ENCODE measurements around the gene MEGF11.

DNA sequence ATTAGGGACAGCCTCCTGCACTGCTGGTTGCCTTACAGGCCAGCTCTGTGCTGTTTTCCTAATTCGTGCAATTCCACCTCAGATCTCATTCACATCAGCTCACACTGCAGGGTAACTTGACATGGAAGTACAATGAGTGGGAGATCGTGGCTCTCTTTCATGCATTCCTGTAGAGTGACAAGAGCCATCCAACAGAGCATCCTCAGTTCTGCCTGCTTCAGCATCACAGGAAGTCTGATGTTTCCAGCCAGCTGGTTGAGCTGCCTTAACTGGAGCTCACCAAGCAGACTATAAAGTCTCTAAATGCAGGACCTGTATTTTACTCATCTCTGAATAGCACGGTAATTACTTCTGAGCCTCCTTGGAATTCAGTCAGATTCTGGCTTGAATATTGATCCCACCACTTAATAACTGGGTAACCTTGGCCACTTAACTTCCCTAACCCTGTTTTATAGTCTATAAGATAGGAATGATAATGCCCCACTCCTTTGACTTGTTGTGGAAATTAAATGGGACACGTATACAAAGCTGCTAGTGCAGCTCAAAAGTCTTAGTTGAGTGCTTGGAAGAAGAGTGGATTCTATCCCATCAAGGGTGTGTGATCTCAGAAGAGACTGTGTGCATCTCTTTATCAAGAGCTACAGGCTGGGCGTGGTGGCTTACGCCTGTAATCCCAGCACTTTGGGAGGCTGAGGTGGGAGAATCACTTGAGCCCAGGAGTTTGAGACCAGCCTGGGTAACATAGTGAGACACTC lies 38.4 kb upstream of the MEGF11 start:
- TF ChIP-seq CTCF (IDR thresholded peaks at IDR 0.05): no peak
- no peak for TF ChIP-seq POLR2A (IDR thresholded peaks at IDR 0.05)
